SU-DHL-6 (cell line): ENCODE measurements around the gene PTGR3.

Source experiments
- CTCF ChIP-seq: fragments of 200-600 bp; sonication (generic); IDR thresholded peaks from one replicate; pipeline ENCODE4 v1.5.1; 2017; ENCODE audit warnings: antibody characterized with exemption, mild to moderate bottlenecking, low read length, moderate library complexity; ENCODE audit not compliant: insufficient read depth, poor library complexity, severe bottlenecking
- EZH2phosphoT487 ChIP-seq: fragments of 200-600 bp; sonication (generic), shearing (Covaris generic); conservative IDR thresholded peaks from 2 replicates; pipeline ENCODE4 v1.6.1; 2018; ENCODE audit warnings: mild to moderate bottlenecking, antibody characterized with exemption, low read length, moderate library complexity, mixed read lengths

- TF ChIP-seq CTCF (no peak), EZH2phosphoT487 (no peak)
Observed at GRCh38 chr18:75244351-75245313, 35.7 kb upstream of the PTGR3 start.
